A549 treated with Mapracorat at 1 μM for 4 hours (cell line): ENCODE data around the gene COG2. TPM values are rescaled to one million over a fixed set of nuclear protein-coding genes. Genes with fewer than 3 reads are reported as not detected.

Experiments
- total RNA-seq: library from RNA; stranded (reverse); fragments of 200-300 nt; extraction: Qiagen RNA extraction; gene quantifications from 5 replicates; pipeline ENCODE4 v1.2.3, GENCODE V29; 2022

Gene COG2
- total RNA-seq: 17.6 to 21.6 TPM (median 19.5 TPM) in 5 replicates

GRCh38 chr1:230642263-230642959 lies at the start of gene COG2:
Gene COG2 (plus strand): TSS chr1:230642481. CDS start chr1:230642607, 126 bp downstream.

GRCh38 chr1:230713915-230714764 lies 71.9 kb downstream of the COG2 start, which contains the start of gene AGT:
Gene AGT (minus strand): TSS chr1:230714122. CDS start chr1:230710823, 3,299 bp downstream.

Other genes with a start within 250 kb of the COG2 start
- gene PGBD5, start 216.1 kb upstream of the COG2 start, total RNA-seq: 0.19 to 0.56 TPM (median 0.37 TPM) in 5 replicates
- 0.06 to 0.13 TPM (median 0.09 TPM) in 3 of 5 replicates, not detected in the others for gene AGT, start 71.6 kb downstream of the COG2 start, total RNA-seq
- not detected in 5 replicates for gene CAPN9, start 104.9 kb downstream of the COG2 start, total RNA-seq
- gene C1orf198, start 226.0 kb downstream of the COG2 start, total RNA-seq: 17.0 to 19.6 TPM (median 19.2 TPM) in 5 replicates